Raji (cell line): ENCODE data around the gene NTM.

ENCODE experiments used
- POLR2A ChIP-seq: IDR thresholded peaks from 2 replicates; pipeline ENCODE4 v1.6.1; 2011; ENCODE audit warnings: low read depth, low read length, control low read depth; ENCODE audit not compliant: insufficient read depth

The NTM gene

GRCh38 chr11:131858505-131858904 lies 488.1 kb downstream of the NTM start:
- TF ChIP-seq POLR2A = no peak

GRCh38 chr11:131859538-131860210 lies 489.3 kb downstream of the NTM start:
- no peak for TF ChIP-seq POLR2A

DNA sequence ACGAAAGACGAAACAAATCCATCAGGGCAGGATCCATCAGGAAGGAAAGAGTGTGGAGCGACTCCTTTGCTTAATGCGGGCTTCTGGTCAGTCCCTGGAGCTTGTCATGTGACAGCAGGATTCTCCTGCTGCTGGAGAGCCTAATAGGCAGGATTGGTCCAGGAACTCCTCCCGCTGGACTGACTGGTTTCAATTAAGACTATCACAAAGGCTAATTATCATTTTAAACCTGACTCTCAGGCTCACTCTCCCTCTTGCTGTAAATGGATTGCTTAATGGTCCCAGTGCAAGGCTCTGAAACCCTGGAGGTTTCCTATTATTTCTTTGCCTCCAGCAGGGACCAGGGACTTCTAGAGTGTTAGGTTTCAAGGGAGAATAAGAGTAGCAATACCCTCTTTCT lies 493.8 kb downstream of the NTM start:
- TF ChIP-seq POLR2A = no peak

DNA sequence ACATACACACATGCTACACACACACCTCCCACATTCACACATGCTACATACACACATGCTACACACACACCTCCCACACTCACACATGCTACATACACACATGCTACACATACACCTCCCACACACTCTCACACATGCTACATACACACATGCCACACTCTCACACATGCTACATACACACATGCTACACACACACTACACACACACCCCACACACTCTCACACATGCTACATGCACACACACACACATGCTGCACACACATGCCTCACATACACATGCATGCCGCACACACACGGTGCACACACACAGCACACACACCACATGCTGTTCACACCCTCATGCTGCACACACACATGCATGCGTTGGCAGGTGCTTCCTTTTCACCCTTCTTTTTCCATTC lies 495.4 kb downstream of the NTM start:
- TF ChIP-seq POLR2A = no peak

- no peak for TF ChIP-seq POLR2A
These were observed 496.4 kb downstream of the NTM start for GRCh38 chr11:131866535-131867400.

DNA sequence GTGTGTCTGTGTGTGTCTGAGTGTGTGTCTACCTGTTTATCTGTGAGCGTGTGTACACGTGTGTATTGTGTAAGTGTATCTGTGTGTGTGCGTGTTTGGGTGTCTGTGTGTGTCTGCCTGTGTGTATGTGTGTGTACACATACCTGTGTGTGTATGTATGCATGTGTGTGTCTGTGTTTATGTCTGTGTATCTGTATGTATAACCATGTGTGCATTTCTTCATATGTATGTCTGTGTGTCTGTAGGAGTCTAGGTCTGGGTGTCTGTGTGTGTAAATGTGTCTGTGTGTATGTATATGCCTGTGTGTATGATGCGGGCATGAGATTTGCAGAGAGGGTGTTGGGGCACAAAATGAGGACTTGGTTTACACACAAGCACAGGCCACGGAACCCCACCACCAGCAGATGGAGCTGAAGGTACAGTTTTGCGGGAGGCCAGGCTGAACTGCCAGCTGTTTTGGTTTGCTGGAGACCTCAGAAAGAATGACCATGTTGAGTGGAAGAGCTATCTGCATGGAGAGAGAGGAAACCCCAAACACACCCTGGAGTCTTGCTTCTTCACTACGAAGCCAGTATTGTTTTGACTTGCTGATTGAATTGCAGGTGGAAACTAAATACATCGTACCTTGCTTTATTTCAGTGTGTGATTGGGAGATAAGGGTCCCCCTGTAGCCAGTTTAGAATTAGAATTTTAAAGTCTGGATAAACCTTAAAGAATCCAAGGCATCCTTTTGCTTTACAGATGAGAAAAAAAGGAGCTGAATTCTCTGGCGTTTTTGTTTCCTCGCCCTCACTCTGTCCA lies 497.2 kb downstream of the NTM start:
- no peak for TF ChIP-seq POLR2A

DNA sequence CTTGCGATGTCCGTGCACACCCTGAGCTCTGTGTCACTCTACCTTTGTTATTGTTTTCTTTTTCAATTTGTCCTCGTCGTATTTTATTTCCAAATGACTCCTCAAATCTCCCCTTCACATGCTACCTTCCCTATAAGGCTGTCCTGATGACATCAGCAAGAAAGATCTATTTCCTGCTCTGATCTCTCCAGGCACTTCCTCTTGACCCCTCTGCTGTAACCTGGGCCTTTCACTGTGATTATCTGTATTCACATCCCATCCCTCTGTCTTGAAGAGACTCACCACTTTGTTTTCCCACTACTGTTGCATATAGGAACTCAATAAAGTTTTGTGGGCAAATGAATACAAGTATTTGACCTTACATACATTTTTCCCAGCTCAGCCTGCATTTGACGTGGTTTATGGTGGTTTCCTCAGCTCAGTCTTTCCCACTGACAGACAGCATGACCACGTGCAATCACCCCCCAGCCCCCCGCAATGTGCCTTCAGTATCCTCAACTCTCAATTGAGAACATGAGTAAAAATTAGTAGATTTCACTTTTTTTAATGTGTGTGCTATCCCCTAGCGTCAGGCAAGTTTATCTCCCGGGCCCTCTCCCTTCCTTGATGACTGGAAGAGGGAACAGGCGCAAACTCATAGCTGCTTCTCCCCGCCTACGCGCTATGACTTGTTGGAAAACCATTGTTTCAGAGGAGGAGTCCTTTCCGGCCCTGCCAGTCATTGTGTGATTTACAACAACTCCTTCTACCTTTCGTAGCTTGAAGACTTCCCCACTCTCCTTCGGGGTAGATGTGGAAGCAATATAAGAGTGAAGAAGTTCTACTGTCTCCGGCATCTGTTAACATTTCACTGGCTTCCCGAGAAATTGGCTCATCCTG lies 498.5 kb downstream of the NTM start:
- TF ChIP-seq POLR2A = no peak

GRCh38 chr11:131870305-131870704 lies 499.9 kb downstream of the NTM start:
- no peak for TF ChIP-seq POLR2A

DNA sequence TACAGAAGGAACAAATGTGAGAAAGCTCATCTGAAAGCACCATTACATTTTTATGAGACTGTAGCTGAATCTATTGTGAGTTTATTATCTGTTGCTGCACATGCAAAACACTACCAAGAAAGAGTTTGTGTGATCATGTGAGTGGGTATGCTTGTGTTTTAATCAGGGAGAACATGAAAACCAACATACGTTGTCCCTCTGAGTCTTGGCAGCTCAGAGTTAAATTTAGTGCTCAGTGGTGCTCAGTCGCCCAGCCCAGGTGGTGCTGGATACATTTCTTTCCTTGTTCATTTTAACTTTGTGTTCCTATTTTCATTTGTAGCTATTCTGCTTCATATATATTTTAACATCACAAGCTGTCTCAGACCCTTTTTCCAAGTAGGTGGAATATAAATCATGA lies 500.6 kb downstream of the NTM start:
- TF ChIP-seq POLR2A = no peak

- no peak for TF ChIP-seq POLR2A
These were observed 503.7 kb downstream of the NTM start for GRCh38 chr11:131874070-131874469.

DNA sequence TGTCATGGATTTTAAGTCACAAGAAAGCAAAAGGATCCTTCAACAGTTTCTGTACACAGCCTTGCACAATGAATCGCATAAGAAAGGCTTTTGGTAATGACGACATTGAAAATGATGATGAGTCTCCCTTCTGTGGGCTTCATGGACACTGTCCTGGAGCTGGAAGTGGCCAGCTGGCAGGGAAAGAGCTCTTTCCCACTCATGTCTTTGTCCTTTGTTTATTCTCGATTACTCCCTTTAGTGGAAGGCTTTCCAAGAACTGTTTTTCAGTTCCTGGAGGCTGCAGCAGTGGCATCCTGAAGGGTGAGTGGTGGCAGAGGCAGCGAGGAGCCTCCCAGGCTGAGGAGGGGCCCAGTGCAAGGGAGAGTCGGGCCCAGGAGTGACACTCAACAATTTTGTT lies 505.2 kb downstream of the NTM start:
- no peak for TF ChIP-seq POLR2A

DNA sequence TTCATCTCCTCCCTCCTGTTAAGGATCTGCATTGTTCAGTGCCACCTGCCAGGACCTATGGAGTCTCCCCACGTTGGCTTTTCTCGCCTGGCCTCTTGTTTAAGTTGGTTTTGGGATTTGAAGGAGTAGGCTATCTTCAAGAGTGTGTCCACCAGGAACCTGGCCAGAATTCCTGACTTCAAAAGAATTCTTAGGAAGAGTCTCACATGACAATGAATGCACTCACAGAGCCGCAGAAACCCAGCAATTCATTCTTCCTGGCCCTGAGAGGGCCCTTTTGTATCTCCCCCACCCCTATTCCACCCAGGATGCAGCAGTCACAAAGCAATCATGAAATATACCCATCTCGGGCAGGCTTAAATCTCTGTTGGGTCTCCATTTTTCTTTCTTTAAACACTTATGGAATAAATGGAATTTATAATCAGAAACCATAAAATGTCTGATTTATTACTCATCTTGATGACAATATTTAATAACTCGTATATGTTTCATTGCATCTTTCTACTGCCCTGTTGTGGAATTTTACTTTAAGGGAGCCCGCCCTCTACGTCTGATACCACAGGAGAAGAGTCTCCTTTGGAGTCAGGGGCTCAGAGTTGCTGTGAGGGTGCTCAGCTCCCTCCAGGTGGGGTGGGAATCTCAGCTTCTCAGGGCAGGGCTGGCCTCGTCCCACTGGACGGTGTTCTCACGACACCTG lies 507.0 kb downstream of the NTM start:
- TF ChIP-seq POLR2A = no peak

DNA sequence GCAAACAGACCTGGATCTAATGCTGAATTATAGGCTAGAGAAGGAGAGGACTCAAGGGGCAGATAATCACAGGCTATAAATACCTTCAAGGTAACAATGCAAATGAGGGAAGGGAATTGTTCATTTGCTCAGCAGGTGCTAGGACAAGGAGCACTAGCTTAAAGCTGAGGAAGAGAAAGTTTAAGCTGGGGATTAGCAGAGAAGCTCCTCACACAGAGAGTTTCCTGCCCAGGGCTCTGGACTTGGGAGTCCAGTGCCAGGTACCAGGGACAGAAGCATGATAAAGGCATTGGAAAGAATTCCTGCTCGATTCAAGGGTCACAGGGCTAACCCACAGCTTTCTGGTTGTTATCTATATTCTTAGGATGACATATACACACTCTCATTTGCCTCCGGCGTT lies 509.9 kb downstream of the NTM start:
- no peak for TF ChIP-seq POLR2A

DNA sequence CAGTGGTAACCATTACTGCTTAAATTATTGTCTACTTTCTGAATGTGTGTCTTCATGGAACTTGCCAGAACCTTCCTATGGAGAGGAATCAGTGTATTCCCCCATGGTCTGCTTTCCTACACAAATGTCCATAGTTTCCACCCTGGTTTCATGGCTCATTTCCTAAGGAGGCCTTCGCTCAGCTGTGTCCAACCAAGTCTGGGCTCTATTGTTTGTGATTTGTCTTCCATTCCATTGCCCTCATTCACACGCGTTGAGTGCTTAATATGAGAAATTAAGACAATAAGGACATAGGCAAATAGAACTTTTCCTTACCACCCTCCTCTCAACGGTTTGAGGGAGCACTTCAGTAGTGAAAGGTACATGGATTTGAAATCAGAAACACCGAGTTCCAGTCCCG lies 510.6 kb downstream of the NTM start:
- TF ChIP-seq POLR2A = no peak

- no peak for TF ChIP-seq POLR2A
These were observed 512.9 kb downstream of the NTM start for GRCh38 chr11:131883332-131883731.
